HepG2 (cell line): ENCODE results near the gene FKBP8. TPM values are rescaled to one million over a fixed set of nuclear protein-coding genes. Genes with fewer than 3 reads are reported as not detected.

ENCODE experiments used
- ATAC-seq: fragments of 200-7000 bp; cut with Tn5 transposase; 3 replicates; pipeline ENCODE4 v1.9.1; 2020; ENCODE audit warnings: mild to moderate bottlenecking, moderate library complexity
- BruUV-seq: library from RNA; stranded (reverse); fragments of 400-500 nt; replicated peaks from 2 replicates; lab custom pipeline; 2021; lab: Mats Ljungman, UMichigan
- CTCF ChIA-PET: fragments of 300-600 bp; formaldehyde crosslinking; extraction: SDS; loops from one replicate; lab custom pipeline; 2021; ENCODE audit warnings: low total read pairs, inconsistent platforms, low intra/inter-chr PET ratio; lab: Yijun Ruan, JAX
- POLR2A ChIA-PET: fragments of 350-600 bp; sonication (Branson Sonifier 250); formaldehyde crosslinking; loops from one replicate; lab custom pipeline; 2020; ENCODE audit warnings: antibody characterized with exemption, inconsistent platforms; lab: Yijun Ruan, JAX
- DNase-seq: peaks from one replicate; pipeline ENCODE4 v3.0.0-alpha.2; 2015; ENCODE audit warnings: low spot score
- FAIRE-seq: peaks from 3 replicates; lab custom pipeline; 2011; peaks lifted over from hg19 to GRCh38; lab: Jason Lieb, UNC
- H2AFZ ChIP-seq: one replicate; pipeline ENCODE4 v1.6.1; 2011; ENCODE audit warnings: low read length, inconsistent platforms
- H3K27ac ChIP-seq: fragments of 300-600 bp; 3 replicates; pipeline ENCODE4 v1.8.0; 2011; ENCODE audit warnings: mixed run types, mild to moderate bottlenecking, mixed read lengths, low read length, inconsistent platforms; ENCODE audit not compliant: insufficient read depth; ENCODE audit errors: extremely low read length
- H3K27me3 ChIP-seq, 2 experiments: fragments of 200-600 bp in 1 of 2; 2 replicates in 1 of 2; 3 replicates in 1 of 2; pipeline versions ENCODE4 v1.6.0 to v1.8.0; 2011; ENCODE audit warnings: low read length in 2 of 2, mild to moderate bottlenecking in 2 of 2, moderate library complexity in 2 of 2, inconsistent platforms in 1 of 2; ENCODE audit not compliant: insufficient read depth in 2 of 2, control insufficient read depth in 1 of 2
- H3K36me3 ChIP-seq, 2 experiments: fragments of 200-600 bp in 1 of 2; replicated peaks in 1 of 2; 2 replicates in 1 of 2; 3 replicates in 1 of 2; pipeline versions ENCODE4 v1.5.1 to v1.8.0; 2011; ENCODE audit warnings: low read length in 2 of 2, inconsistent platforms in 1 of 2; ENCODE audit not compliant: insufficient read depth in 2 of 2, control insufficient read depth in 1 of 2
- H3K4me1 ChIP-seq: 2 replicates; pipeline ENCODE4 v1.5.1; 2012; ENCODE audit warnings: low read length, inconsistent platforms; ENCODE audit not compliant: insufficient read depth
- H3K4me2 ChIP-seq: 2 replicates; pipeline ENCODE4 v1.6.0; 2011; ENCODE audit warnings: low read depth, low read length, inconsistent platforms
- H3K4me3 ChIP-seq, 3 experiments: fragments of 200-600 bp in 1 of 3; sonication (generic), shearing (Covaris generic) in 1 of 3; replicated peaks in 1 of 3; 2 replicates each; pipeline ENCODE4 v1.5.1; 2011 to 2016; ENCODE audit warnings: low read length in 3 of 3, inconsistent platforms in 2 of 3, low read depth in 2 of 3, mild to moderate bottlenecking in 2 of 3, control low read depth in 1 of 3, mixed read lengths in 1 of 3; ENCODE audit not compliant: insufficient read depth in 1 of 3
- H3K79me2 ChIP-seq: one replicate; pipeline ENCODE4 v1.6.1; 2011; ENCODE audit warnings: low read length, inconsistent platforms; ENCODE audit not compliant: insufficient read depth
- H3K9ac ChIP-seq: 2 replicates; pipeline ENCODE4 v1.6.0; 2011; ENCODE audit warnings: mild to moderate bottlenecking, low read depth, low read length, inconsistent platforms; ENCODE audit not compliant: insufficient read depth
- H3K9me3 ChIP-seq: 2 replicates; pipeline ENCODE4 v1.5.1; 2012; ENCODE audit warnings: mild to moderate bottlenecking, low read length
- H4K20me1 ChIP-seq: 2 replicates; pipeline ENCODE4 v1.6.0; 2011; ENCODE audit warnings: inconsistent platforms, mild to moderate bottlenecking, low read length, moderate library complexity; ENCODE audit not compliant: insufficient read depth
- ARNT ChIP-seq: fragments of 450-650 bp; IDR thresholded peaks from 2 replicates; pipeline ENCODE4 v1.6.1; 2017
- CTCF ChIP-seq: sonication (generic); formaldehyde crosslinking; IDR thresholded peaks from 2 replicates; pipeline ENCODE4 v1.5.0; 2020; ENCODE audit warnings: mild to moderate bottlenecking, missing genetic modification reagents, moderate library complexity
- ESRRA ChIP-seq: sonication (generic); formaldehyde crosslinking; IDR thresholded peaks from 2 replicates; pipeline ENCODE4 v1.5.1; 2020; ENCODE audit warnings: mild to moderate bottlenecking, low read depth, missing genetic modification reagents
- PBX3 ChIP-seq: sonication (generic); formaldehyde crosslinking; IDR thresholded peaks from 2 replicates; pipeline ENCODE4 v1.8.1; 2023; ENCODE audit warnings: missing genetic modification reagents, inconsistent platforms, borderline replicate concordance
- POLR2A ChIP-seq, 2 experiments: IDR thresholded peaks; 2 replicates each; pipeline ENCODE4 v1.6.1; 2011; ENCODE audit warnings: low read depth in 2 of 2, low read length in 2 of 2, mild to moderate bottlenecking in 1 of 2, moderate library complexity in 1 of 2; ENCODE audit not compliant: insufficient read depth in 1 of 2
- SIN3A ChIP-seq: IDR thresholded peaks from 2 replicates; pipeline ENCODE4 v1.6.1; 2011; ENCODE audit warnings: low read depth, mild to moderate bottlenecking, control low read depth, low read length, borderline replicate concordance
- STAG1 ChIP-seq: sonication (generic); formaldehyde crosslinking; IDR thresholded peaks from 2 replicates; pipeline ENCODE4 v1.4.0; 2020; ENCODE audit warnings: missing genetic modification reagents
- UBTF ChIP-seq: sonication (generic); formaldehyde crosslinking; IDR thresholded peaks from 2 replicates; pipeline ENCODE4 v1.4.0; 2020; ENCODE audit warnings: mild to moderate bottlenecking, missing genetic modification reagents
- ZBTB43 ChIP-seq: sonication (generic); formaldehyde crosslinking; conservative IDR thresholded peaks from 2 replicates; pipeline ENCODE4 v1.4.0; 2020; ENCODE audit warnings: missing genetic modification reagents
- ZNF777 ChIP-seq: sonication (generic); formaldehyde crosslinking; IDR thresholded peaks from 2 replicates; pipeline ENCODE4 v1.4.0; 2020; ENCODE audit warnings: missing genetic modification reagents
- WGBS: methylation state at CpG from one replicate; pipeline ENCODE4 v1.1.6; 2017; ENCODE audit warnings: low lambda C conversion rate; 5-methylcytosine and 5-hydroxymethylcytosine counted together
- in situ Hi-C: cut with HindIII; loops from 2 replicates; pipeline ENCODE4 v1.10.0; 2017; ENCODE audit warnings: low pct_unique_long_range_greater_than_20kb; ENCODE audit not compliant: extremely low pct_ligation_motif_present
- intact Hi-C: fragments of 100-400 bp; cut with micrococcal nuclease; formaldehyde crosslinking; loops from one replicate; pipeline ENCODE4 v1.10.0; 2022; ENCODE audit not compliant: unreplicated experiment
- polyA plus RNA-seq, 8 experiments: library from polyadenylated mRNA; depleted of rRNA in 3 of 8; stranded (reverse) in 7 of 8; unstranded in 1 of 8; fragments of >200 nt; fragmentation: Illumina TruSeq in 4 of 8; extraction: Trizol in 4 of 8; gene quantifications; 2 replicates each; pipeline versions ENCODE4 v1.2.1 to v1.2.3, GENCODE V29; 2011 to 2016; ENCODE audit warnings: low read depth in 4 of 8, missing spikeins in 1 of 8, mixed read lengths in 1 of 8; ENCODE audit not compliant: insufficient read depth in 1 of 8
- total RNA-seq, 5 experiments: library from RNA; depleted of rRNA; stranded (reverse); fragments of >200 nt; fragmentation: Illumina TruSeq; extraction: Trizol; gene quantifications; 2 replicates each; pipeline ENCODE4 v1.2.3, GENCODE V29; 2016; ENCODE audit warnings: low read depth in 1 of 5

FKBP8 gene
- total and polyA plus RNA-seq, 2 of the 13 experiments (the other 11 are each of a cell fraction or from before 2014, with no cell fraction given): 81.7 to 93.9 TPM

GRCh38 chr19:18587561-18587960, 44.2 kb upstream of the FKBP8 start (continued):
- TF ChIP-seq SIN3A: peak; percentile 17; the same call in 1 of the 2 replicates
- 0 out of 4 replicates have a peak, but pooled peaks of 1 of the 2 experiments have one; percentile 47 for TF ChIP-seq POLR2A (IDR thresholded peaks at IDR 0.05; ENCODE audit: insufficient read depth in 1 of 2, low read depth in 2 of 2, low read length in 2 of 2)
- no peak for TF ChIP-seq ZBTB43 (CRISPR knock-in tag)

GRCh38 chr19:18586306-18586705, 42.9 kb upstream of the FKBP8 start:
- H3K27ac ChIP-seq: no peak overlapping the region
- intact Hi-C loops (no loop called here), in situ Hi-C loops (no loop called here)
- no peak overlapping the region for H2AFZ ChIP-seq
- H3K4me2 ChIP-seq: no peak overlapping the region
- ChIA-PET POLR2A (interaction anchor here (1.1 to 1.9 kb wide), 2 partner anchors 15 to 68 kb away, joined by 3 to 10 read pairs; partner anchors contain the start of gene UBA52), CTCF (no interaction called here)
- no peak overlapping the region for H3K9ac ChIP-seq
- H4K20me1 ChIP-seq: no peaks in the 10 kb centered on the region
- no peak overlapping the region for H3K4me3 ChIP-seq
- TF ChIP-seq STAG1: peak; percentile 25
- TF ChIP-seq ZNF777 (CRISPR knock-in tag): no peak
- no peak for TF ChIP-seq ARNT
- TF ChIP-seq ESRRA: no peak
- TF ChIP-seq UBTF (CRISPR knock-in tag): no peak; the same call in 1 of the 2 replicates
- TF ChIP-seq PBX3: no peak
- TF ChIP-seq CTCF: peak; percentile 16; the same call in 1 of the 2 replicates
- BruUV-seq: no TSS peak
- H3K4me1 ChIP-seq: peaks cover 33% of the 10 kb centered on the region
- FAIRE-seq: no peak
- H3K36me3 ChIP-seq: no peaks in the 10 kb centered on the region
- ATAC-seq: no peak
- no peaks in the 10 kb centered on the region for H3K79me2 ChIP-seq
- 53% methylated on average over 2 of the region's 2 CpGs for WGBS
- no peak for DNase-seq
- H3K27me3 ChIP-seq: peaks cover 0 to 2% of the 10 kb centered on the region in 2 experiments; a peak in 1 of 5 replicates
- no peaks in the 10 kb centered on the region for H3K9me3 ChIP-seq
